HG02642 (cell line): Measurements from ENCODE around the gene SUFU.
"Not testable (repeated sequence)": the region's sequence is repeated elsewhere in the genome, so short reads cannot be mapped to it uniquely, and the experiment has no call there.

Experiments
- ATAC-seq: cut with Tn5 transposase; IDR thresholded peaks from one replicate; pipeline ENCODE4 v1.9.1; 2021; ENCODE audit warnings: mild to moderate bottlenecking; ENCODE audit not compliant: unreplicated experiment, poor library complexity

SUFU gene

GRCh38 chr10:102661658-102662028 lies 157.9 kb downstream of the SUFU start:
- peak; percentile 28 for ATAC-seq

- no peak for ATAC-seq
Observed at GRCh38 chr10:102665904-102666509, 162.2 kb downstream of the SUFU start.

- not testable (repeated sequence) for ATAC-seq
Observed at GRCh38 chr10:102667411-102667810, 163.6 kb downstream of the SUFU start.

GRCh38 chr10:102668326-102669107 lies 164.7 kb downstream of the SUFU start:
- ATAC-seq = no peak

GRCh38 chr10:102669206-102670064 lies 165.7 kb downstream of the SUFU start:
- ATAC-seq = no peak

- no peak for ATAC-seq
Observed at GRCh38 chr10:102670065-102670670, 166.4 kb downstream of the SUFU start.

GRCh38 chr10:102670871-102671434 lies 167.2 kb downstream of the SUFU start:
- ATAC-seq = no peak

- ATAC-seq = no peak
Observed at GRCh38 chr10:102673236-102673818, 169.6 kb downstream of the SUFU start.

GRCh38 chr10:102673819-102674511 lies 170.2 kb downstream of the SUFU start:
- ATAC-seq = no peak

- no peak for ATAC-seq
Observed at GRCh38 chr10:102674566-102674965, 170.8 kb downstream of the SUFU start.

- no peak for ATAC-seq
Observed at GRCh38 chr10:102675011-102675665, 171.4 kb downstream of the SUFU start.

- no peak for ATAC-seq
Observed at GRCh38 chr10:102675666-102676533, 172.1 kb downstream of the SUFU start.

GRCh38 chr10:102676534-102677315 lies 173.0 kb downstream of the SUFU start:
- no peak for ATAC-seq

GRCh38 chr10:102677331-102678067 lies 173.7 kb downstream of the SUFU start:
- no peak for ATAC-seq

GRCh38 chr10:102678068-102678400 lies 174.3 kb downstream of the SUFU start:
- ATAC-seq = no peak

- ATAC-seq = no peak
Observed at GRCh38 chr10:102678842-102679289, 175.1 kb downstream of the SUFU start.

- no peak for ATAC-seq
Observed at GRCh38 chr10:102679596-102679995, 175.8 kb downstream of the SUFU start.
